NCI-H1048 (cell line): ENCODE results near the gene TSPAN12.
"Not testable (repeated sequence)": the region's sequence is repeated elsewhere in the genome, so short reads cannot be mapped to it uniquely, and the experiment has no call there.

Experiments used
- DNase-seq: peaks from one replicate; lab custom pipeline; 2025; lab: John Stamatoyannopoulos, UW

Gene TSPAN12

DNA sequence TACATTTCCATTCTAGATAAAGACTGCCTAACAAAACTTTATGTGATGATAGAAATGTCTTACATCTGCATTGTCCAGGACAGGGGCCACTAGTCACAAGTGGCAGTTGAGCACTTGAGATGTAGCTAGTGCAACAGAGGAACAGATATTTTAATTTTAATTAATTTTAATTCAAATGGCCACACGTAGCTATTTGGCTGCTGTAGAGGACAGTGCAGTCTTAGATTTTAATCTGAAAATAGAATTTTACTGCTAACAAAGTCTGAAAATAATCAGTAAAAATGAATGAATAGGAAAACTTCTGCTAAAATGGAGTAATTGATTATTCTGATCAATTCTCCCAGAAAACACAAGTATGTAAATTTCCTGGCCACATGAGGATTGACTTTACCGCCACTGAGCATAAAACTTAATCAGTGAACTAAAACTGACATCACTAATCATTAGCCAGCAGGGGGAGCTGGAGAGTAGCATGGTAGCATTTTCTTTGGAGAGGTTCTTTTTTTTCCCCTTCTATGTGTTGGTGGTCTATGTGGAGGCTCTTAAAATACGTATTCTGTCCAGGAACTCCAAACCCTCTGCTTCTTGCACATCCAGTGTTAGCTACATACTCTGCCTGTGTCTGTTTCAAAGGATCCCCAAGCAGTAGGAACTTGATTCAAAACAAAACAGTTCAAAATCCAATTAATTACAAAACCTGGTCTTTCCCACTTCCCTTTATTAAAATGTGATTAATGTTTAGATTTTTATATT is 52.1 kb downstream of the TSPAN12 start:
- peak; percentile 22 for DNase-seq

DNA sequence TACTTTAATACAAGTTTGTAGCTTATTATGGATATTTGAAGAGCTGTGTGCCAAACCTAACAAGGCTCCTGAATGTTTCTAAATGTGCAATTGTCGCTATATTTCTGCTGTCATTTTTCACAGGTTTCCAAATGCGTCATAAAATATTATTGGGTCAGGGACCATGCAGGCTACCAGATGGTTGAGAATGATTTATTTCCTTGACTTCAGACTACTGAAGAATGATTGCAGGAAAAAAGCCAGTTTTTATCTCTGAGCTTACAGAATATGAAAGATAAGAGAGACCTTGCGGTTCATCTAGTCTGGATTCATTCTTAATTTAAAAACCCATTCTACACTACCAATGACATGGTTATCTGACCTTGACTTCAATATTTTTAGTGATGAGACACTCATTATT is 55.2 kb downstream of the TSPAN12 start:
- no peak for DNase-seq

DNA sequence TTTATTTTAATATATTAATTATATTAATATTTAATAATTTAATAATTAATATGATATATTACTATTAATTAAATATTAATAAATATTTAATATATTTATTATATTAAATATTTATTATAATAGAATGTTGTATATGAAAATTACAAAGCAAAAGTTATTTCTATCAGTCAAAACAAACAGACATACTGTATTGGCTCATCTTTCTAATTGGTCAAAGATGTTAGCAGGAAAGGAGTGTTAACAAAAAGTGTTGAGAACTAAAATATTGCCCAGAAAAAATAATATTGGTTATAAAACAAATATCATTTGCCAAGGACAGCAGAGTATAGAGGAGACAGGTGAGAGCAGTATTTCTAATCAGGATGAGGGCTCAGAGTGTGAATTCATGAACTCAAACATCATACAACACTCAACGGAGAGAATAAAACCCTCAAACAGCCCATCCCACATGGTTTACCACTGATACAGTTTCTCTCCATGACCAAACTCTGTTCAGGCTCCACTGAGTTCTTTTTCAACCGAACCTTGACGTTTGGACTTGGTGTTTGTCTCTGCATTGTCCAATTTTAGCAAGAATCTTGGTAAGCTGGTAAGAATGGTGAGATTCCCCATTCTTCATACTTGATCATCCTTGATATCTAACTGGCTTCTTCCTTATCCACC is 58.0 kb downstream of the TSPAN12 start:
- no peak for DNase-seq

DNA sequence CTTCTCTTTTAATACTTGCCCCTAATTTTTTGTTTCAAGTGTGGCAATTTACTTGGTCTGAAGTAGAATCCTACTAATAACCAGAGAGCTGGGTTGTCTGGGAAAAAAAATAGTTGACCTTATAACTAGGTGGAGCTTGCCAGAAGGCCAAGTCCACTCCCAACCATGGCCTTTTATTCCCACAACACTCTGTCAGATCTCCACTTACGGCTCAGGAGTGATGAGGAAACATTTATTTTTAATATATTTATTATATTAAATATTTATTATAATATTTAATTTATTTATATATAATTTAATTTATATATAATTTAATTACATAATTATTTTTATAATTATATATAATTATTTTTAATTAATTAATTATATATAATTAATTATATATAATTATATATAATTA is 58.8 kb downstream of the TSPAN12 start:
- no peak for DNase-seq

DNA sequence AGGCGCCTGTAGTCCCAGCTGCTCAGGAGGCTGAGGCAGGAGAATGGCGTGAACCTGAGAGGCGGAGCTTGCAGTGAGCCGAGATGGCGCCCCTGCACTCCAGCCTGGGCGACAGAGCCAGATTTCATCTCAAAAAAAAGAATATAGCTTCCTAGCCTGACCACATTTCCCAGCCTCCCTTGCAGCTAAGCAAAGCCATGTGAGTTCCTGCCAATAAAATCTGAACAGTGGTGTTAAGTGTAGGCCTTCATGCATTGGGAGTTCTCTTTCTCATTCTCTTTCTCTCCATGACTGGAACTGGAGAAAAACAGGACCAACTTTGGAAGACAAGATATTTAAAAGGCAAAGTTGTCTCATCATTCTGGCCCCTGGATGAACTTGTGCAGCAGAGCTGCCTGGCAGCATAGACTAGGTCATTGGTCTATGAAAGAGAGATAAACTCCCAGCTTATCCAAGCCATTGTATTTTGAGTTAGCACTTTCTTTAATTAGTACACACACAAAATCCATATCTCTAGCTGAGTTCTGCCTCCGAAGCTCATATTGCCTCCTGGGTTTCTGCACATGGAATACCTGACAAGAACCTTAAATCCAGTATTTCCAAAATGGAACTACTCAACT is 60.8 kb downstream of the TSPAN12 start:
- DNase-seq, result no peak

DNA sequence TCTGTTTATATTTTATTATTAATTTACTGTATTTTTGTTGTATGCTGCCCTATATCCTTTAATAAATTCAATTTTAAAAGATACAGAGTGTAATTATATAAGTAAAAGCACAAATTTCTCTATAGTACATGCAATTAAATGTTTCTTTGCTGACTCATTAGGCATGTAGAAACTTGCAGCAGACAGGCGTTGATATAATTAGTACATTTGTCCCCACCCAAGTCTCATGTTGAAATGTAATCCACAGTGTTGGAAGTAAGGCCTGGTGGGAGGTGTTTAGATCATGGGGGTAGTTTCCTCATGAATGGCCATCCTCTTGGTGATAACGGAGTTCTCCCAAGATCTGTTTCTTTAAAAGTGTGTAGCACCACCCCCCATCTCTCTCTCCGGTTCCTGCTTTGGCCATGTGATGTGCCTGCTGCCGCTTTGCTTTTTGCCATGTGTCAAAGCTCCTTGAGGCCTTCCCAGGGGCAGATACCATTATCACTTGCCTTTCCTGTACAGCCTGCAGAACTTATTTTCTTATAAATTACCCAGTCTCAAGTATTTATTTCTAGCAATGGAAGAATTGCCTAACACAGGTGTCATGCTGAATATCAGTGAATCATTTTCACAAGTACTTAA is 63.7 kb downstream of the TSPAN12 start:
- DNase-seq, result no peak

DNA sequence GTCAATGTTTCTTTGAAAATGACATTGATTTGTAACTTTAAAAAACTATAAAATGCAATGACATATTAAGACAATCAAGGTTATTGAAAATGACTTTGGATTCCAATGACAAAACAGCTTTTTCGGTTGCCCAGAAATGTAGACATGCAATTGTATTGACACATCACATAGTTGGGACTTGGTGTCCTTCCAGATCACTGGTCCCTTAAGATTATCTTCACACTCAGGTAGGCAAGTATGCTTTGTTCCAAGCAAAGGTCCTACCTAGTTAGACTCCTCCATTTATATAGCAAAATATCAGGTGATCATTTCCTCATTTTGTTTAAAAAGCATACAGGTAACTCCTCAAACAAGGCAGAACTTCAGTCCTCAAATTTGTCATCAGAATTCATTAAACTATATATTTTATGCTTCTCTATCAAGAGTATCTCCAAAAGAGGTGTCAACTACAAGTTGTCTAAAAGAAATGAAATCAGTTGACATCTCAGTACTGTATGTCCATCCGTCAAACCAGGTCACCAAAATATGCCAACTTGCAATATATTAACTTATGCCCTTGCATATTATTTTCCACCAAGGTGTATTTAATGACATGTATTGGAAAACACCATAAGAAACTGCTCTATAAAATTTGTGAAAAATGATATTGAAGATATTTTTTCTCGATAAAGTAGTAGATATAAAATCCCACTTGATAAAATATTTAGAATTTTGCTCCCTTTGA is 64.6 kb downstream of the TSPAN12 start:
- no peak for DNase-seq

DNA sequence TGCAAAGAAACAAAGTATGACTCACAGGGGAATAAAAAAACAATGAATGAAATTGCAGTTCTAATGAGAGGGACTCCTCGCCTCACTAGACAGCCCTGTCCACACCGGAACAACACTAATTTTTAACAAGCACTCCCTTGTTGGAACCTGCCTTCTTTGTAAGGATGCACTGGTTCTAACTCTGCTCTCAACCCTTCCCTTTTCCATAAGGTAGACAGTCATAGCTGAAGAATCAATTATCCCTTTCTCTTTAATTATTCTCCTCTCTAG is 65.1 kb downstream of the TSPAN12 start:
- no peak for DNase-seq

DNA sequence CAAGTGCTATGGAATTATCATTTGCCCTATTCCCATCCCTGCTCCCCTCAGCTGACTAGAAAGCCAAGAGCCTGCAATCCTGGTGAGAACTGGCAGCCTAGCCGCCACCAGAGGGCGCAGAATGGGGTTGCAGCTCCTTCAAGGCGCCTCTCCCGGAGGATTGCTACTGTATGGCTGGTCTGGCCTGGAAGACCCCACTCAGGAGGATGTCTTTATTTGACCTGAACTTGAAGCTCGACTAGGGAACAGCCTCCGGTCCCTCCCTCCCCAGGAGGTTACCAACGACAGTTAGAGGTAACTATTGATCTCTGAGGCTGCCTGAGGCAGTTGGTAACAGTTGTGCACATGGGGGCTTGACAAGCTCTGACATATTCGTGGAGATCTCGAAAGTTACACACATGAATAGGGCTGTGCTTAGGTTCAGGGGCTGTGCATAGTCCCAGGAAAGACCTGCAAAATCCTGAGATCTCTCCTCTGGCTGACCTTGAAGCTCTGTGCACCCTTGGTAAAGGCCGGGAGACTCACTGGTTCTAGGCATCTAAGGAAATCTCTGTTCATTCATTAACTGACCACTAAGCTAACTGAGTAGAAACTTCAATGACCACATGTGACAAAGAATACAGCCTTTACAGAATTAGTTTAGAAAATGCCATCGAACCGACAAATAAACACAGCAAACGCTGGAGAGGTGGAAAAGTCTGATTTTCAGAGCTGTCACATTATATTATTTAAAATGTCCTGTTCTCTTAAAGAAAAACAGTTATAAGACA is 65.7 kb downstream of the TSPAN12 start:
- DNase-seq, result no peak

DNA sequence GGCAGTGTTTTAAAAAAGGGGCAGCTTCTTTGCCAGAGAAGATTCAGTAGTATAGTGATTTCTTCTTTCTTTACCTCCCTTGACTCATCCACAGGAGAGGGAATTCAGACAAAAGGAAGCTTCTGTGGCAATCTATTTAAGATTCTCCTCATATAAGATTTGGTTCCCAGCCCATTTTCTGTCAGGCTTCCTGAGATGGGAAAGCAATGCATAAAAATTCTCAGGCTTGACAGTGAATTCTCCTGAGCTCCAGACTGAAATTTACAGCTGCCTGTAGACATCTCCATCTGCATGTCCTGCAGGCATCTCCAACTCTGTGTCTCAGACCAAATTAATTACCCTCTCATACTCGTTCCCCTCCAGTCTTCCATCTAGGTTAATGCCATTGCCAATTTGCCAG is 72.8 kb downstream of the TSPAN12 start:
- no peak for DNase-seq

DNA sequence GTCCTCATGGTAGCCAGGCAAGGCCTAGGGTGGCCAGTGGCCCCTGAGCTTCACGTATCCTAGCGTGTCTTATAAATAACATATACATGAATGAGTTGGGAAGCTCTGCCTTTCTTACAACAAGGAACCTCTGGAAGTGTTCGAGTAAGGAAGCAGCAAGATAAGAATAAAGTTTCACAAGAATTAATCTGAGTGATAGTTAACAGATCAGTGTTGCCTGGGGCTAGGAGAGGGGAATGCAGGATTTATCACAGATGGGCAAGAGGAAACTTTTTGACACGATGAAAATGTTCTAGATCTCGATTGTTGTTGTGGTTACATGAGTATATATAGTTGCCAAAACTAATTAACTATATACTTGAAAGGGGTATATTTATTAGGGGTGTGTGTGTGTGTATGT is 74.2 kb downstream of the TSPAN12 start:
- DNase-seq, result no peak

DNA sequence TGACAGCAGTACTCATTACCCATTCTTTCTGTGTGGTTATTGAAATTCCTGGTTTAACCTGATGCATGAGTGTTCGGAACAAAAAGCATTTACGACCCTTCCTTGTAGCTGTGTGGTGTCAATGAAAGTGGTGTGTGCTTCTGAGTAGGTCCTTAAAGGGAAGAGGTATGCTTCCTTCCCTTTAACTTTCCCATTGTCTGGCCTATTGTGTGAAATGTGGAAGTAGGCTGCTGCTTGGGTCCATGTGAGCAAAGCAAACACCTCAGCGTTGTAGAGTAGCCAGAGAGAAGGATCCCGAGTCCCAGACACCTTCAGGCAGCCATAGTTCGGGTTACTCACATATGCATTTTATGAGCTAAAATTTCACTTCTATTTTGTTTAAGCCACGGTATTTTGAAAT is 74.7 kb downstream of the TSPAN12 start:
- DNase-seq, result no peak

DNA sequence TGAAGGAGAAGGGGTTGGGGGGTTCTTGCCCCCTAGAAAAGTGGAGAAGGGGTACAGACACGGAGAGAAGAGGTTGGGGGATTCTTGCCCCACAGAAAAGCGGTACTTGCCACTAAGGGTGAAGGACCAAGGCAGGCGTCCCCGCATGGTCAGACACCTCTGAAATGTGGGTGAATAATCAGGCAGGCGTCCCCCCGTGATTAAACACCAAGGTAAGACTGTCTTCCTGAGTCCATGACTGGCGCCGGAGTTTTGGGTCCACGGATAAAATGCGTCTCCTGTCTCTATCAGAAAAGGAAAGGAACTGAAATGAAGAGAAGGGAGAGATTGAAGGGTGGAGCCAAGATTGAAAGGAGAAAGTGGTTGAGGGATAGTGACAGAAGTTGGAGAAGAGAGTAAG is 76.0 kb downstream of the TSPAN12 start:
- DNase-seq, result not testable (repeated sequence)

DNA sequence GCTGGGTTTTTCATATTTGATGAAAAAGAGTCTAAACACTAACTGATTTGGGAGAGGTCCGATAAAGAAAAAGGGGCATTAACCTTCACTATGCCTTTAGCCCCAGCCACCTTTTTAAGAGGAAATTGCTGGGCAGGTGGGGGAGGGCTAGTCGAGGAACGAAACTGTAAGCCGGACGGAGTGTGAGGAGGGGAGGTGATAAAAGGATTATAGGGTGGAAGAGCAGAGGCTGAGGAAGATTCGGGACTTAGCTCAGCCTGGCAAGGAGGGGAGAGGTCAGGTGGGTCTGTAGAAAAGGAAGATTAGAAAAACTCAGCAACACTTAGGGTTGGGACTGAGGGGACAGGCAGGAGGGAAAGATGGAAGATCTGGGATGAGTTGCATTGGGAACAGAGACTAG is 77.0 kb downstream of the TSPAN12 start:
- DNase-seq, result no peak

DNA sequence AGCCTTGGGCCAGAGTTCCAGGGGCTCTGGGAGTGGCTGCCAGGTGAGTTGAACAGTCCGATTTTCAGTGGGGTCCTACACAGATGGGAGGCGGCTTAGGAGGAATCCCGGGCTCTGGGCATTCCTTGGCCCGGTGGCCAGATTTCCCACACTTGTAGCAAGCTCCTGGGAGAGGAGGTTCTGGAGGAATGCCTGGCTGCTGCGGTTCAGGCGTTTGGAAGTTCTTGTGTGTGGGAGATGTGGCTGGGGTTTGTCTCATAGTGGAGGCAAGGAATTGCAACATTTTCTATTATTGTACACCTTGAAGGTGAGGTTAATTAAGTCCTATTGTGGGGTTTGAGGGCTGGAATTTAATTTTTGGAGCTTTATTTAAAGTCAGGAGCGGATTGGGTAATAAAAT is 77.5 kb downstream of the TSPAN12 start:
- not testable (repeated sequence) for DNase-seq

DNA sequence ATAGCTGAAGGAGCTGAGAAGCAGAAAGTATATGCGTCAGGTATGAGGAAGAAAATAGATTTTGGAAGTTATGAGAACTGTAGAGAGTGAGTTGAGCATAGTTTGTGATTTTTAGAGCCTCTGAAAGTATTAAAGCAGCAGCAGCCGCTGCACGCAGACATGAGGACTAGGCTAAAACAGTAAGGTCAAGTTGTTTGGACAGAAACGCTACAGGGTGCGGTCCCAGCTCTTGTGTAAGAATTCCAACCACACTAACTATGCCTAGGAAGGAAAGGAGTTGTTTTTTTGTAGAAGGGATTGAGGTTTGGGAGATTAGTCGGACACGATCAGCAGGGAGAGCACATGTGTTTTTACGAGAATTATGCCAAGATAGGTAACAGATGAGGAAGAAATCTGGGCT is 78.9 kb downstream of the TSPAN12 start:
- DNase-seq, result not testable (repeated sequence)

DNA sequence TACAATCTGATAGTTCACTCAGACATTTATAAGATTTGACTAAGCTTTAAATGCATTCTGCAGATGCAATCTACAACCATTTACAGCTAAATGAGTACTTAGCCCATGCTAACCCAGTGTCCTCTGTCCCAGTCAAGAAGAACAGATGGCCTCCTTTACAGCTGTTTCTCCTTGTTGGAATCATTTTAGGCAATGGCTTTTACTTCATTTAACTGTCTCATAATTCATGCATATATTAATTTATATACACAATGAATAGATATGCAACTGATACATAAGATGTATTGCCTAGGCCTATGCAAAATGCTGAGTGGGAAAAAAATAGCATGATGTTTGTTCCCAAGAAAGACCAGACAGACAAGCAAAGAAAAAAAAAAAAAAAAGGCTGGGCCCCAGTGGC is 82.2 kb downstream of the TSPAN12 start:
- DNase-seq, result no peak

DNA sequence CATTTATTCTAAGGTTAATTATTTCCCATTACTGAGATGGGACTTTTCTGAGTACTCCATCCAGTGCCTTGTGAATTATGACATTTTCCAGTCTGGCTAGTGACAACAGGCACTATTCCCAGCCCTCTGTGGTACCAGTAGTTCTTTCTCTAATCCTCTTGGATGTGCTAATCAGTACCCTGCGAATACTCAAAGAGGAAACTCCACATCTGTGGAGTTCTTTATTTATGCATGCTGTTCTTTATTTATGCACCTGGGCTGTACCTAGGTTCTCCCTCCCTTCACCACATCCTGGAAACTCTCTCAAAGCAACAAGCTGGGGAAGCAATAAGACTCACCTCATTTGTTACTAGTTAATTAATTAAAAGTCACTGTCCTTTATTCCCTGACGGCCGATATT is 83.5 kb downstream of the TSPAN12 start:
- DNase-seq, result no peak

DNA sequence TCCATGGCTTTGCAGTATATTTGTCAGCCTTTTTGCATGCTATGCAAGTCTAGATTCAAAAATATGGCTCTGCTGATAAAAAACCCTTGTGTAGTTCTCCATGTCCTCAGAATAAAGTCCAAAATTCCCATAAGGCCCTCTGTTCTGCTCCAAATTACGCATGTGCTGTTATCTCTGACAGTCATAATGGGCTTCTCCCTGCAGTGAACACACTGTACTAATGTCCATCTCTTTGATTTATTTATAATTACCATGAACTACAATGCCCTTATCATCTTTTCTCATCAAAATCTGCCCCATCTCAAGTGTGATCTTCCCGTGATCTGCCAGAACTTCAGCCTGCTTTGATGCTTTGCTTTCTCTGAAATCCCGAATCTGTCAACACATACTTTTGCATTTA is 87.7 kb downstream of the TSPAN12 start:
- DNase-seq, result no peak

DNA sequence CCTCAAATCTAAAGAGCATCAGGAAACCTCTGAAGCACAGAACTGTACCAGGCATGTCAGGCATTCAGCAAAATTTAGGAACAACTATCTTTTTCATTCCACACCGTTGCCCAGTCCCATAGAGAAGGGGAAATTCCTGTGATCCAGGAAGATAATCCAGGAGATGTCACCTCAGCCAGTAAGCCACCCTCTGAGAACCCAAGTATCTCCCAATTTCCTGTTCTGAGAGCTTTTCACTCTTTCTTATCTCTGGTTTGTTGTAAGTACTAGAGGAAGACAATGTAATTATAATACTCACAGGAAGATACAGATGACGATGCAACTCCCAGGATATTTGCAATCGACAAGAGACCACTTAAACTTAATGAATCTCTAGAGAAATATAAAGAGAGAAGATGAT is 97.1 kb downstream of the TSPAN12 start:
- no peak for DNase-seq

DNA sequence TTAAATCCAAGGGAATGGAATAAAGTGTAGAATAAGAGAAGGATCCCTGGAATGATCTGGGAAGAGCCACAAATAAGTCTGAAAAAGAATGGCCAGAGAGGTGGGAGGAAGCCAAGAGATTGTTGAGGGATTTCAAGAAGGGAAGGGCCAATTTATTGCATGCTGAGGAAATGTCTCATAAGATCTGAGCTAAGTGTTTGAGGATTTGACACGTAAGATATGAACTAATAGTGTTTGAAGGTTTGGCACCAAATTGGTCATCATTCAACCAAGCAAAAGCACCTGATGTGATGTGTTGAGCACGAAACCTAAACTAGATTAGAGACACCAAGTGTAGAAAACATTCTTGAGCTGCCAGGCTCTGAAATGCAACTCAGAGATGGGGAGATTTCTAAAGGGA is 97.9 kb downstream of the TSPAN12 start:
- DNase-seq, result no peak

DNA sequence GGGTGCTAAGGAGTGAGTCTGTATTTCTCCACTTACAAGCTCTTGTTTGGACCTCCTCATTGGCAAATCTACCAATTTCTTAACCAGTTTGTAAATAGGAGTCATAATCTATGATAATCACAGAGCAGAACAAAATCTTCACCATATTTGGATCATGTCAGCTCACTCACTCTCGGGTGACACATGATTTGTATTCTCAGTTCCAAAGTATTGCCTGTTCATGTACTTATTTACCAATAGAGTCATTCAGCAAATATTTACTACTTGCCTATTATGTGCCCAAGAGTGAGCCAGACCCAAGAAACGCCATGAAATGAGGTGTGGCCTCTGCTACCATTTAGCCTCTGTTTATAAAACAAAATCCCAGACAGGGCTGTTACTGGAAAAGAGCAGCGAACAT is 114.8 kb downstream of the TSPAN12 start:
- no peak for DNase-seq
